AG08396 (cell line): ENCODE data around the gene UGT3A2.
"Not testable (repeated sequence)": the region's sequence is repeated elsewhere in the genome, so short reads cannot be mapped to it uniquely, and the experiment has no call there.

ENCODE experiments used
- DNase-seq: peaks from one replicate; pipeline ENCODE4 v3.0.0; 2012; ENCODE audit warnings: low spot score, mixed read lengths

Gene UGT3A2

GRCh38 chr5:36052538-36052937, 14.1 kb downstream of the UGT3A2 start:
- no peak for DNase-seq

- DNase-seq = no peak
These were observed 16.7 kb downstream of the UGT3A2 start for GRCh38 chr5:36049949-36050348.

GRCh38 chr5:36047384-36048160, 19.1 kb downstream of the UGT3A2 start:
- no peak for DNase-seq

GRCh38 chr5:36045895-36046294, 20.8 kb downstream of the UGT3A2 start:
- DNase-seq = no peak

- no peak for DNase-seq
These were observed 25.2 kb downstream of the UGT3A2 start for GRCh38 chr5:36041537-36041845.

- no peak for DNase-seq
These were observed 25.8 kb downstream of the UGT3A2 start for GRCh38 chr5:36040651-36041536.

- DNase-seq = no peak
These were observed 31.0 kb downstream of the UGT3A2 start for GRCh38 chr5:36035696-36036095.

- DNase-seq = not testable (repeated sequence)
These were observed 32.0 kb downstream of the UGT3A2 start for GRCh38 chr5:36034536-36035134.

- DNase-seq = no peak
These were observed 33.2 kb downstream of the UGT3A2 start for GRCh38 chr5:36033486-36033885.

- DNase-seq = no peak
These were observed 33.6 kb downstream of the UGT3A2 start for GRCh38 chr5:36033047-36033446.

- no peak for DNase-seq
These were observed 35.5 kb downstream of the UGT3A2 start for GRCh38 chr5:36031223-36031622.

- DNase-seq = no peak
These were observed 36.8 kb downstream of the UGT3A2 start for GRCh38 chr5:36029914-36030313.

GRCh38 chr5:36028816-36029465, 37.7 kb downstream of the UGT3A2 start:
- no peak for DNase-seq

- no peak for DNase-seq
These were observed 39.0 kb downstream of the UGT3A2 start for GRCh38 chr5:36027711-36028110.

- DNase-seq = no peak
These were observed 39.8 kb downstream of the UGT3A2 start for GRCh38 chr5:36026706-36027465.

- not testable (repeated sequence) for DNase-seq
These were observed 44.4 kb downstream of the UGT3A2 start for GRCh38 chr5:36022246-36022645.

- DNase-seq = not testable (repeated sequence)
These were observed 47.1 kb downstream of the UGT3A2 start for GRCh38 chr5:36019584-36019983.

- no peak for DNase-seq
These were observed 49.1 kb downstream of the UGT3A2 start for GRCh38 chr5:36017622-36018021.

GRCh38 chr5:36017004-36017403, 49.7 kb downstream of the UGT3A2 start:
- no peak for DNase-seq

- DNase-seq = no peak
These were observed 53.5 kb downstream of the UGT3A2 start for GRCh38 chr5:36013182-36013581.

GRCh38 chr5:36009698-36010097, 57.0 kb downstream of the UGT3A2 start:
- no peak for DNase-seq

- no peak for DNase-seq
These were observed 59.3 kb downstream of the UGT3A2 start for GRCh38 chr5:36007366-36007765.
